K562 (cell line): ENCODE results near the gene RALY. TPM values are rescaled to one million over a fixed set of nuclear protein-coding genes. Genes with fewer than 3 reads are reported as not detected.

ENCODE experiments used
- ARHGAP35 ChIP-seq: fragments of 450-650 bp; IDR thresholded peaks from 2 replicates; pipeline ENCODE4 v1.6.1; 2018; ENCODE audit not compliant: partially characterized antibody
- CAMTA2 ChIP-seq: fragments of 250-450 bp; sonication (Bioruptor Pico); conservative IDR thresholded peaks from 2 replicates; pipeline ENCODE4 v1.5.1; 2022
- DIDO1 ChIP-seq: fragments of 450-650 bp; IDR thresholded peaks from 2 replicates; pipeline ENCODE4 v1.6.1; 2016; ENCODE audit warnings: low read depth, missing biosample characterization, missing genetic modification characterization
- HDAC2 ChIP-seq: fragments of 450-650 bp; IDR thresholded peaks from 2 replicates; pipeline ENCODE4 v1.6.1; 2016; ENCODE audit warnings: mild to moderate bottlenecking
- MAFF ChIP-seq: IDR thresholded peaks from 2 replicates; pipeline ENCODE4 v1.6.1; 2012; ENCODE audit warnings: low read length, improper control_type of control experiment
- NCOA1 ChIP-seq: fragments of 450-650 bp; IDR thresholded peaks from 2 replicates; pipeline ENCODE4 v1.6.1; 2016; ENCODE audit warnings: low read depth
- NFIX ChIP-seq: fragments of 250-450 bp; sonication (Bioruptor Pico); IDR thresholded peaks from 2 replicates; pipeline ENCODE4 v1.4.0; 2020; ENCODE audit warnings: low read depth, mild to moderate bottlenecking, moderate library complexity
- PHTF2 ChIP-seq: fragments of 250-450 bp; sonication (Bioruptor Pico); IDR thresholded peaks from 2 replicates; pipeline ENCODE4 v1.5.0; 2021; ENCODE audit warnings: mild to moderate bottlenecking
- POLR2A ChIP-seq: fragments of 450-650 bp; conservative IDR thresholded peaks from 2 replicates; pipeline ENCODE4 v1.6.1; 2016
- RCOR1 ChIP-seq, 2 experiments: IDR thresholded peaks; 2 replicates each; pipeline ENCODE4 v1.6.1; 2012; ENCODE audit warnings: low read depth in 2 of 2, low read length in 2 of 2, borderline replicate concordance in 1 of 2, improper control_type of control experiment in 1 of 2
- SRSF9 ChIP-seq: fragments of 200-400 bp; formaldehyde crosslinking; IDR thresholded peaks from 2 replicates; pipeline ENCODE4 v1.6.1; 2017; ENCODE audit warnings: low read depth, low read length, borderline replicate concordance
- ZNF408 ChIP-seq: fragments of 250-450 bp; sonication (Bioruptor Pico); IDR thresholded peaks from 2 replicates; pipeline ENCODE4 v1.4.0; 2020; ENCODE audit warnings: low read depth, mild to moderate bottlenecking, moderate library complexity
- ZNF644 ChIP-seq: fragments of 200-800 bp; sonication (Bioruptor generic); IDR thresholded peaks from 2 replicates; pipeline ENCODE4 v1.6.1; 2016; ENCODE audit warnings: low read depth, missing genetic modification characterization, missing compliant biosample characterization
- ZNF778 ChIP-seq: fragments of 450-650 bp; formaldehyde crosslinking; IDR thresholded peaks from 2 replicates; pipeline ENCODE4 v1.4.0; 2020; ENCODE audit warnings: mild to moderate bottlenecking, moderate library complexity
- polyA plus RNA-seq, 8 experiments: library from polyadenylated mRNA; depleted of rRNA in 4 of 8; stranded (reverse) in 5 of 8; unstranded in 3 of 8; fragments of >200 nt; fragmentation: Nextera tagmentation in 2 of 8; fragmentation: Illumina TruSeq in 1 of 8; extraction: Ambion mirVana in 2 of 8; extraction: Trizol in 1 of 8; gene quantifications; 2 replicates each; pipeline versions ENCODE4 v1.2.1 to v1.2.3, GENCODE V29; 2011 to 2014; ENCODE audit warnings: inconsistent platforms in 1 of 8, missing spikeins in 1 of 8
- total RNA-seq, 7 experiments: library from RNA; depleted of rRNA in 6 of 7; stranded (reverse); fragments of >200 nt in 6 of 7; fragmentation: Illumina TruSeq in 2 of 7; extraction: Trizol in 2 of 7; gene quantifications; 2 replicates each; pipeline versions ENCODE4 v1.2.1 to v1.2.3, GENCODE V29; 2011 to 2021; ENCODE audit warnings: low replicate concordance in 1 of 7
- TF ChIP-seq, protein P1 (sequence below): fragments of 450-650 bp; formaldehyde crosslinking; IDR thresholded peaks from 2 replicates; pipeline ENCODE4 v1.4.0; 2020; ENCODE audit warnings: mild to moderate bottlenecking, moderate library complexity
- TF ChIP-seq, protein P2 (sequence below): sonication (generic); formaldehyde crosslinking; IDR thresholded peaks from 2 replicates; pipeline ENCODE4 v1.9.0; 2022; ENCODE audit warnings: mild to moderate bottlenecking, missing genetic modification reagents
- TF ChIP-seq, protein P3 (sequence below): fragments of 250-450 bp; sonication (Bioruptor Pico); IDR thresholded peaks from 2 replicates; pipeline ENCODE4 v1.4.0; 2020
- TF ChIP-seq, protein P4 (sequence below): fragments of 450-650 bp; IDR thresholded peaks from 2 replicates; pipeline ENCODE4 v1.6.1; 2018; ENCODE audit not compliant: partially characterized antibody

RALY gene
- total and polyA plus RNA-seq, 9 of the 15 experiments (the other 6 are each of a cell fraction or from before 2014, with no cell fraction given): 0.80 to 207 (median 128) TPM

DNA sequence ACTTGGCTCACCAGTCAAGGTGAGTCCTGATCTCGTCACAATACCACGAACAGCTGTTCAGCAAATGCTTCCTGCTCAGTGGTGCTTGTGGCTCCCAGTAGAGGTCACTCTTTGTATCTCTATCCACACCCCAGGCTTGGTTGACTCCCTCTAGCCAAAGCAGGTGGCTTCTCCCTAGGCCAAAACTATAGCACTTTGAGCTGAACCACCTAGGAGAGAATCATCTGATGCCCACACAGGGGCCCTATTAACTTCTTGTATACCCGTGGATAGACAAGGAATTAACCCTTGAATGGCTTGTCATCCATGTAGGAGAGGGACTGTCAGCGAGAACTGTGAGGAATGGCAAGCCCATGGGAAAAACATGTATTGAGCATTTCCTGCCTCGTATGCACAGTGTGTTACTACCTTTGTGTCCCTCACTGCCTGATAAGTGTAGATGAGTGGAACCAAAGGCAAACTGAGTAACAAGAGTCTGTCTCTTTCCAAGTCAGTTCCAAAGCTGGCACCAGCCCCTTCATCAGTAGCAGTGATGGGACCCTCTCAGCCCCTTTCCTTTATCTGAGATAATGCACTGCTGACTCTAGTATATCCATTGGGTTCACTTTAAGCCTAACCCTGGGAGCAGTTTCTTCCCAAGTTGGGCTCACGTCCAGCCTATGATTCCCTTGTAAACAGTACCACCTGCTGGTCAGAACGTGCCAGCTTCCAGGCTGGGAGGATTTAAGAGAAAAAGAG is 75.8 kb downstream of the RALY start (continued):
- TF ChIP-seq RCOR1 (IDR thresholded peaks at IDR 0.05; ENCODE audit: borderline replicate concordance in 1 of 2, low read depth in 2 of 2, low read length in 2 of 2): no peak
- no peak for TF ChIP-seq ZNF778 (CRISPR knock-in tag)
- TF ChIP-seq CAMTA2 (CRISPR knock-in tag): no peak
- TF ChIP-seq NCOA1: no peak
- TF ChIP-seq, protein P1, sequence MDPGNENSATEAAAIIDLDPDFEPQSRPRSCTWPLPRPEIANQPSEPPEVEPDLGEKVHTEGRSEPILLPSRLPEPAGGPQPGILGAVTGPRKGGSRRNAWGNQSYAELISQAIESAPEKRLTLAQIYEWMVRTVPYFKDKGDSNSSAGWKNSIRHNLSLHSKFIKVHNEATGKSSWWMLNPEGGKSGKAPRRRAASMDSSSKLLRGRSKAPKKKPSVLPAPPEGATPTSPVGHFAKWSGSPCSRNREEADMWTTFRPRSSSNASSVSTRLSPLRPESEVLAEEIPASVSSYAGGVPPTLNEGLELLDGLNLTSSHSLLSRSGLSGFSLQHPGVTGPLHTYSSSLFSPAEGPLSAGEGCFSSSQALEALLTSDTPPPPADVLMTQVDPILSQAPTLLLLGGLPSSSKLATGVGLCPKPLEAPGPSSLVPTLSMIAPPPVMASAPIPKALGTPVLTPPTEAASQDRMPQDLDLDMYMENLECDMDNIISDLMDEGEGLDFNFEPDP (CRISPR knock-in tag): no peak
- no peak for TF ChIP-seq ZNF644 (tag)
- no peak for TF ChIP-seq ARHGAP35
- no peak for TF ChIP-seq HDAC2
- TF ChIP-seq, protein P2, sequence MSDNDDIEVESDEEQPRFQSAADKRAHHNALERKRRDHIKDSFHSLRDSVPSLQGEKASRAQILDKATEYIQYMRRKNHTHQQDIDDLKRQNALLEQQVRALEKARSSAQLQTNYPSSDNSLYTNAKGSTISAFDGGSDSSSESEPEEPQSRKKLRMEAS (CRISPR knock-in tag): peak; percentile 42; the same call in 1 of the 2 replicates
- no peak for TF ChIP-seq PHTF2 (CRISPR knock-in tag)
- TF ChIP-seq ZNF408 (CRISPR knock-in tag): no peak
- TF ChIP-seq POLR2A: no peak
- no peak for TF ChIP-seq NFIX (CRISPR knock-in tag)
- TF ChIP-seq, protein P3, sequence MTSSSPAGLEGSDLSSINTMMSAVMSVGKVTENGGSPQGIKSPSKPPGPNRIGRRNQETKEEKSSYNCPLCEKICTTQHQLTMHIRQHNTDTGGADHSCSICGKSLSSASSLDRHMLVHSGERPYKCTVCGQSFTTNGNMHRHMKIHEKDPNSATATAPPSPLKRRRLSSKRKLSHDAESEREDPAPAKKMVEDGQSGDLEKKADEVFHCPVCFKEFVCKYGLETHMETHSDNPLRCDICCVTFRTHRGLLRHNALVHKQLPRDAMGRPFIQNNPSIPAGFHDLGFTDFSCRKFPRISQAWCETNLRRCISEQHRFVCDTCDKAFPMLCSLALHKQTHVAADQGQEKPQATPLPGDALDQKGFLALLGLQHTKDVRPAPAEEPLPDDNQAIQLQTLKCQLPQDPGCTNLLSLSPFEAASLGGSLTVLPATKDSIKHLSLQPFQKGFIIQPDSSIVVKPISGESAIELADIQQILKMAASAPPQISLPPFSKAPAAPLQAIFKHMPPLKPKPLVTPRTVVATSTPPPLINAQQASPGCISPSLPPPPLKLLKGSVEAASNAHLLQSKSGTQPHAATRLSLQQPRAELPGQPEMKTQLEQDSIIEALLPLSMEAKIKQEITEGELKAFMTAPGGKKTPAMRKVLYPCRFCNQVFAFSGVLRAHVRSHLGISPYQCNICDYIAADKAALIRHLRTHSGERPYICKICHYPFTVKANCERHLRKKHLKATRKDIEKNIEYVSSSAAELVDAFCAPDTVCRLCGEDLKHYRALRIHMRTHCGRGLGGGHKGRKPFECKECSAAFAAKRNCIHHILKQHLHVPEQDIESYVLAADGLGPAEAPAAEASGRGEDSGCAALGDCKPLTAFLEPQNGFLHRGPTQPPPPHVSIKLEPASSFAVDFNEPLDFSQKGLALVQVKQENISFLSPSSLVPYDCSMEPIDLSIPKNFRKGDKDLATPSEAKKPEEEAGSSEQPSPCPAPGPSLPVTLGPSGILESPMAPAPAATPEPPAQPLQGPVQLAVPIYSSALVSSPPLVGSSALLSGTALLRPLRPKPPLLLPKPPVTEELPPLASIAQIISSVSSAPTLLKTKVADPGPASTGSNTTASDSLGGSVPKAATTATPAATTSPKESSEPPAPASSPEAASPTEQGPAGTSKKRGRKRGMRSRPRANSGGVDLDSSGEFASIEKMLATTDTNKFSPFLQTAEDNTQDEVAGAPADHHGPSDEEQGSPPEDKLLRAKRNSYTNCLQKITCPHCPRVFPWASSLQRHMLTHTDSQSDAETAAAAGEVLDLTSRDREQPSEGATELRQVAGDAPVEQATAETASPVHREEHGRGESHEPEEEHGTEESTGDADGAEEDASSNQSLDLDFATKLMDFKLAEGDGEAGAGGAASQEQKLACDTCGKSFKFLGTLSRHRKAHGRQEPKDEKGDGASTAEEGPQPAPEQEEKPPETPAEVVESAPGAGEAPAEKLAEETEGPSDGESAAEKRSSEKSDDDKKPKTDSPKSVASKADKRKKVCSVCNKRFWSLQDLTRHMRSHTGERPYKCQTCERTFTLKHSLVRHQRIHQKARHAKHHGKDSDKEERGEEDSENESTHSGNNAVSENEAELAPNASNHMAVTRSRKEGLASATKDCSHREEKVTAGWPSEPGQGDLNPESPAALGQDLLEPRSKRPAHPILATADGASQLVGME (CRISPR knock-in tag): no peak
- TF ChIP-seq MAFF: no peak
- TF ChIP-seq SRSF9: no peak
- no peak for TF ChIP-seq DIDO1 (tag)
- TF ChIP-seq, protein P4, sequence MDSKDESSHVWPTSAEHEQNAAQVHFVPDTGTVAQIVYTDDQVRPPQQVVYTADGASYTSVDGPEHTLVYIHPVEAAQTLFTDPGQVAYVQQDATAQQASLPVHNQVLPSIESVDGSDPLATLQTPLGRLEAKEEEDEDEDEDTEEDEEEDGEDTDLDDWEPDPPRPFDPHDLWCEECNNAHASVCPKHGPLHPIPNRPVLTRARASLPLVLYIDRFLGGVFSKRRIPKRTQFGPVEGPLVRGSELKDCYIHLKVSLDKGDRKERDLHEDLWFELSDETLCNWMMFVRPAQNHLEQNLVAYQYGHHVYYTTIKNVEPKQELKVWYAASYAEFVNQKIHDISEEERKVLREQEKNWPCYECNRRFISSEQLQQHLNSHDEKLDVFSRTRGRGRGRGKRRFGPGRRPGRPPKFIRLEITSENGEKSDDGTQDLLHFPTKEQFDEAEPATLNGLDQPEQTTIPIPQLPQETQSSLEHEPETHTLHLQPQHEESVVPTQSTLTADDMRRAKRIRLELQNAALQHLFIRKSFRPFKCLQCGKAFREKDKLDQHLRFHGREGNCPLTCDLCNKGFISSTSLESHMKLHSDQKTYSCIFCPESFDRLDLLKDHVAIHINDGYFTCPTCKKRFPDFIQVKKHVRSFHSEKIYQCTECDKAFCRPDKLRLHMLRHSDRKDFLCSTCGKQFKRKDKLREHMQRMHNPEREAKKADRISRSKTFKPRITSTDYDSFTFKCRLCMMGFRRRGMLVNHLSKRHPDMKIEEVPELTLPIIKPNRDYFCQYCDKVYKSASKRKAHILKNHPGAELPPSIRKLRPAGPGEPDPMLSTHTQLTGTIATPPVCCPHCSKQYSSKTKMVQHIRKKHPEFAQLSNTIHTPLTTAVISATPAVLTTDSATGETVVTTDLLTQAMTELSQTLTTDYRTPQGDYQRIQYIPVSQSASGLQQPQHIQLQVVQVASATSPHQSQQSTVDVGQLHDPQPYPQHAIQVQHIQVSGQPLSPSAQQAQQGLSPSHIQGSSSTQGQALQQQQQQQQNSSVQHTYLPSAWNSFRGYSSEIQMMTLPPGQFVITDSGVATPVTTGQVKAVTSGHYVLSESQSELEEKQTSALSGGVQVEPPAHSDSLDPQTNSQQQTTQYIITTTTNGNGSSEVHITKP: peak; percentile 28
